ENCODE measurements around the gene CXCL16.
"Not testable (repeated sequence)": the region's sequence is repeated elsewhere in the genome, so short reads cannot be mapped to it uniquely, and the experiment has no call there.

Gene CXCL16

GRCh38 chr17:4721203-4722135, 18.3 kb downstream of the CXCL16 start:
- DNase-seq (ENCODE audit: low spot score) = peak; percentile 61

- DNase-seq (ENCODE audit: low spot score) = no peak
These were observed 18.9 kb downstream of the CXCL16 start for GRCh38 chr17:4720787-4721186.

GRCh38 chr17:4719684-4720221, 20.0 kb downstream of the CXCL16 start:
- no peak for DNase-seq (ENCODE audit: low spot score)

- no peak for DNase-seq (ENCODE audit: low spot score)
These were observed 20.6 kb downstream of the CXCL16 start for GRCh38 chr17:4719146-4719545.

GRCh38 chr17:4718276-4718675, 21.5 kb downstream of the CXCL16 start:
- DNase-seq (ENCODE audit: low spot score) = no peak

- DNase-seq (ENCODE audit: low spot score) = no peak
These were observed 21.9 kb downstream of the CXCL16 start for GRCh38 chr17:4717791-4718190.

GRCh38 chr17:4716081-4716480, 23.6 kb downstream of the CXCL16 start:
- no peak for DNase-seq (ENCODE audit: low spot score)

GRCh38 chr17:4715063-4715744, 24.5 kb downstream of the CXCL16 start:
- DNase-seq (ENCODE audit: low spot score) = no peak

GRCh38 chr17:4714340-4715062, 25.2 kb downstream of the CXCL16 start:
- not testable (repeated sequence) for DNase-seq (ENCODE audit: low spot score)

GRCh38 chr17:4712526-4712925, 27.2 kb downstream of the CXCL16 start:
- no peak for DNase-seq (ENCODE audit: low spot score)

- DNase-seq (ENCODE audit: low spot score) = no peak
These were observed 28.0 kb downstream of the CXCL16 start for GRCh38 chr17:4711661-4712181.

- no peak for DNase-seq (ENCODE audit: low spot score)
These were observed 28.8 kb downstream of the CXCL16 start for GRCh38 chr17:4710693-4711634.

GRCh38 chr17:4709794-4710692, 29.7 kb downstream of the CXCL16 start, which contains the start of gene ARRB2:
Gene ARRB2 (plus strand): TSS chr17:4710632. CDS start chr17:4710722, 90 bp downstream.
- DNase-seq (ENCODE audit: low spot score) = peak; percentile 98

GRCh38 chr17:4708436-4708835, 31.3 kb downstream of the CXCL16 start:
- DNase-seq (ENCODE audit: low spot score) = no peak

GRCh38 chr17:4706121-4706520, 33.6 kb downstream of the CXCL16 start:
- no peak for DNase-seq (ENCODE audit: low spot score)

- no peak for DNase-seq (ENCODE audit: low spot score)
These were observed 34.7 kb downstream of the CXCL16 start for GRCh38 chr17:4704991-4705390.

GRCh38 chr17:4704574-4704907, 35.2 kb downstream of the CXCL16 start:
- DNase-seq (ENCODE audit: low spot score) = not testable (repeated sequence)

- no peak for DNase-seq (ENCODE audit: low spot score)
These were observed 36.4 kb downstream of the CXCL16 start for GRCh38 chr17:4703330-4703691.

- no peak for DNase-seq (ENCODE audit: low spot score)
These were observed 38.6 kb downstream of the CXCL16 start for GRCh38 chr17:4701116-4701515.

All from hepatic stellate cell (primary cell).